Myocyte (in vitro differentiated cells): ENCODE data around the gene ALDH3B1. TPM values are rescaled to one million over a fixed set of nuclear protein-coding genes. Genes with fewer than 3 reads are reported as not detected.

Experiments
- DNase-seq: peaks from one replicate; pipeline ENCODE4 v3.0.0-alpha.2; 2012; ENCODE audit warnings: low read depth
- total RNA-seq: library from RNA; depleted of rRNA; stranded (reverse); fragments of >200 nt; gene quantifications from 2 replicates; pipeline ENCODE4 v1.2.3, GENCODE V29; 2014

The ALDH3B1 gene
- total RNA-seq, 1 donor from 2014 or later, result 36.6 TPM

DNA sequence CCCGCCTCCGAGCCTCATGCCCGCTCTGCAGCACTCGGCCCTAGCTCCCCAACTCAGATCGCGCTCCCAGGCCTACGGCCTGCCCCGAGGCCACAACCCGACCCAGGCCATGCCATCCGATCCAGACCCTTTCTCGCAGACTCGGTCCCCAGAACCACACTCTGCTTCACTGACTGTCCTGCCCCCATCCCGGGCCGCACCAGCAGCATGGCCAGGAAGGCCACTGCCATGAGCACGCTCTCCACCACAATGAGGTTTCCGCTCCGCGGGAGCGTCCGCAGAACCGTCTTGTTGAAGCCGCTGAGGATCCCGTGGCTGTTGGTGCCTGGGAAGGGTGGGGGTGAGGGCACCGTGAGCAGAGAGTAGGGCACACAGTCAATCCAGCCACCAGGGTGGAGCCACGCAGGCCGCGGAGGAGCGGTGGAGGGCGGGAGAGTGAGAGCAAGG is 12.6 kb upstream of the ALDH3B1 start:
- DNase-seq, result no peak

DNA sequence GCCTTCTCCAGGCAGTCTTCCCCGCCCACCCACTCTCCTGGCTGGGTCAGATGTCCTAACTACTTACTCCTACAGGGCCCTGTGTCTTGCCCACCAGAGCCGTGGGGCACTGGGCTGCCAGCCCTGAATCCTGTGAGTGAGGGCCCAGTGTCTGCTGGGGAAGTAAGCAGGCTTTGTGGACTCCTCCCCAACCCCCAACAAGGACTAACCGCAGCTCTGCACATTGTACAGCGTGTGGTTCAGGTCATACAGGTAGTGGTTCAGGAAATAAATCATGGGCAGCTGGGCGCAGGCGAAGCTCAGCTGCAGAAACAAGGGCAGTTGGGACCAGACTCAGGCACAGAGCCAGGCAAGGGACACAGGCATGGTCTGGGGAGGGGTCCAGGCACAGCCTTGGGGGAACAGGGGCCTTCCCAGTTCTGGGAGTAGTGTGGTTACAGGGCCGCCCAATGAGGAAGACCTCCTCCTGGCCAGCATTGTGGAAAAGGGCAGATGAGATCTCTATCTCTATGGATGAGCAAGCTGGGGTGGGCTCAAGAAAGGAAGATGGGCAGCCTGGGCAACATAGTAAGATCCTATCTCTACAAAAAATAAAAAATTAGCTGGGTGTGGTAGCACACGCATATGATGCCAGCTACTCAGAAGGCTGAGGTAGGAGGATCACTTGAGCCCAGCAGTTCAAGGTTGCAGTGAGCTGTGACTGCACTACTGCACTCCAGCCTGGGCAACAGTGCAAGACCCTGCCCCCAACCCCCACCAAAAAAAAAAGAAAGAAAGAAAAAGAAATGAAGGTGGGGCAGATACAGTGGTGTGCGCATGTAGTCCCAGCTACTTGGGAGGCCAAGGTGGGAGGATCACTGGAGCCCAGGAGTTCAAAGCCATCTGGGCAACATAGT is 11.7 kb upstream of the ALDH3B1 start:
- DNase-seq, result no peak

DNA sequence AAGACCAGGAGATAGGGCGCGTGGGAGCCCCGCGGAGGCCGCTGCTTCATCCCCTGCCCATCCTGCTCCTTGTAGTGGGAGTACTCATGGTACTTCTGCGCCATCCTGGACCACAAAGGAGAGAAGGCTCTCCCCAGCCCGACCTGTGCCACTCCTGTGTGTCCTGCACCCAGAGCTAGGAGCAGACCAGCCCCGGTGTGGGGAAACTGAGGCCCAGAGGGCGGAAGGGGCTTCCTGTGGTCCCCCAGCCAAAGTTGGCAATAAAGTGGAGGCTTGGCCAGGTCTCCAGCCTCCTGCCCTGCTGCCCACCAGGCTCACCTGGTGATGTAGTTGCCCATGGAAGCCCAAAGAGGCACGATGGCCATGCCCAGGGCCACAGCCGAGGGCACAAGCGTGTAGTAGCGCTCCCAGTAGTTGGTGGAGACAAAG is 10.9 kb upstream of the ALDH3B1 start:
- no peak for DNase-seq

DNA sequence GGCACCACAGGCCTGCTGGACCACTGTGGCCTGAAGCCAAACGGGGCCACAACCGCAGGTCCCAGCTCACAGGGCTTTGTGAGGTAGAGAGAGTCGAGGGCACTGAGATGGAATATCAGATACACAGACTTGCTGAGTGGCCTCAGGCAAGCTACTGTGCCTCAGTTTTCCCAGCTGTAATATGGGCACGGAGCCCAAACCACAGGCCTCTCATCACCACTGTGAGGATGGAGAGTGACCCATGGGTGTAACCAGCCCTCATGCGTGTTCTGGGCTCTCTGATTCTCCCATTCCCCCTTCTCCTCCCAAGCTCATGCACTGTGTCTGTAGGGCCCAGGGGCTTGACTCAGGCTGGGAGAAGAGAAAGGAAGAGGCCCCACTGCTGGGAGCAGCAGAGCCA is 10.4 kb upstream of the ALDH3B1 start:
- no peak for DNase-seq

GRCh38 chr11:68002575-68002937 is 7.6 kb upstream of the ALDH3B1 start:
- DNase-seq, result no peak

DNA sequence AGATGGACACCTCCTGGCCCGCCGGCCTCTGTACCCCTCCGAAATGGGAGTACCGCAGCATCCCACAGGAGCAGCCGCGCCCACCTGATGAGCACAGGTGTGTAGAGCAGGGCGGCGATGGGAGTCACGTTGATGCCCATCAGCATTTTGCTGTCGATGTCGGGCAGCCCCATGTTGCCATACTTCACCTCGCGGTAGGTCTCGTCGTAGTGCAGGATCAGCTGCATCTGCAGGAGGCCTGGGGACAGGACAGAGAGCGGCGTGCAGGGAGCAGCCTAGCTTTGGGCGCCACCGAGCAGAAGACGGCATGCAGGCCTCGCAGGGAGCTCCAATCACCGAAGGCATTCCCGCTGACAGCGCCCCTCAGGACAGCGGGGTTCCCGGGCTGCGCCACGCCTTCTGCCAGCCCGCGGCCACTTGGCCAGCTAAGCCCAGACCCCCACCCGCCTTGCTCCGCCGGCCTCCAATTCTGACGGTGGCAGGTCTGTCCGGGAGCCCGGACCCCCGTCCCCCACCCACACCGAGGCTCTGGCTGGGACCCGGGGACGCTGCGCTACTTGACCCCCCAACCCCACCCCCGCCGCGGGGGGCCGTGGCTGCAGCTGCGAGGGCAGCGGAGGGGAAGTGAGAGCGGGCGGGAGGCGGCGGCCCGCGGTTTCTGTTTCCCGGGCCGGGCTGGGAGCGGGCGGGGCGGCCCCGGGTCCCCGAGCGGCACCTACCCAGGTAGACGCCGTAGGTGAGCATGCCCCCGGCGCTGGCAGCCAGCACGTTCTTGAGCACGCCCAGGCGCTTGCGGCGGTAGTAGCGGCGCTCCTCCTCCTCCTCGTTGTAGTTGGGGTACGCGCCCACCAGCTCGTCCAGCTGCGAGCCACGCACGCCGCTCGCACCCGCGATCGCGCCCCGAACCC is 6.9 kb upstream of the ALDH3B1 start:
- no peak for DNase-seq

GRCh38 chr11:68003846-68004550 is 6.1 kb upstream of the ALDH3B1 start, which contains the start of gene UNC93B1:
TSS of gene UNC93B1 (minus strand) at chr11:68004097. CDS start at chr11:68004043, 54 bp downstream.
- peak; percentile 78 for DNase-seq

GRCh38 chr11:68004551-68005335 is 5.4 kb upstream of the ALDH3B1 start:
- no peak for DNase-seq

DNA sequence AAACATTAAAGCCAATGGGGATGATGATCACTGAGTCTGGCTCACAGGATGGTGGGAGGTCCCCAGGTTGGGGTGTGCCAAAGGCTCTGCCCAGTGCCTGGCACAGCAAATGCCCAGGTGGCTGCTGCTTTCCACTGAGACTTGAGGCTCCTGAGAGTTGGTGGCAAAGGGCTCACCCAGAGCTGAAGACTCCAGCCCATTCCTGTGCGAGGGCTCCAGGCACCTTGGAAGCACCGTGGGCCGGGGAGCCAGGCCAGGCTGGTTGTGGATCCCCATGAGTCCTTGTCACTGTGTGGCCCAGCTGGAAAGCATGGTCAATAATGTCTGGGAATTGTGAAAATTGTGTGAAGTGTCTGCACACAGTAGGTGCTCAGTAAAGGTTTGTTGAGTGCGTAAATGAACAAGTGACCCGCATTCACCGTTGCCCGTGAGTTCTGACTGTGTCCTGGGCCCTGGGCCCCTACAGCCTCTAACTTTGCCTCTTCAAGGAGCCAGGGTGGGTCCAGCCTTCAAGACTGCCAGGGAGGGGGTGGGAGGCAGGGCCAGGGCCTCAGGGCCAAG is 3.4 kb upstream of the ALDH3B1 start:
- DNase-seq, result no peak

- no peak for DNase-seq
These were observed 2.4 kb upstream of the ALDH3B1 start for GRCh38 chr11:68007498-68008380.

GRCh38 chr11:68008381-68009337 is 1.5 kb upstream of the ALDH3B1 start:
- peak; percentile 88 for DNase-seq

GRCh38 chr11:68009391-68010089 is 587 bp upstream of the ALDH3B1 start:
- peak; percentile 47 for DNase-seq

GRCh38 chr11:68011051-68011943 is 1.2 kb downstream of the ALDH3B1 start:
- no peak for DNase-seq

- no peak for DNase-seq
These were observed 2.1 kb downstream of the ALDH3B1 start for GRCh38 chr11:68012044-68012842.

- DNase-seq, result peak; percentile 99
These were observed 2.9 kb downstream of the ALDH3B1 start for GRCh38 chr11:68012843-68013610.
